ENCODE results near the gene NACC2.

NACC2 gene

GRCh38 chr9:136121801-136122200 is 26.7 kb upstream of the NACC2 start:
- Histone ChIP-seq H4K20me1 (ENCODE audit: insufficient read depth, low read length, poor library complexity, severe bottlenecking) (peaks cover 6% of the 10 kb centered on the region), H3K9me2 (replicated peaks; ENCODE audit: low read depth, low read length) (no peaks in the 10 kb centered on the region), H3K9me3 (ENCODE audit: insufficient read depth, low read depth, low read length) (no peaks in the 10 kb centered on the region), H3K4me3 (ENCODE audit: low read length, poor library complexity, severe bottlenecking) (no peak overlapping the region), H3K79me2 (ENCODE audit: insufficient read depth, low read length) (peaks cover 32% of the 10 kb centered on the region), H3K27me3 (ENCODE audit: insufficient read depth, low read length, poor library complexity, severe bottlenecking) (no peaks in the 10 kb centered on the region), H3K9ac (ENCODE audit: low read depth, low read length, poor library complexity, severe bottlenecking) (no peak overlapping the region), H3F3A (ENCODE audit: low read depth) (no peaks in the 10 kb centered on the region), H3K36me3 (ENCODE audit: insufficient read depth, low read length) (no peaks in the 10 kb centered on the region), H3K4me1 (ENCODE audit: insufficient read depth, low read length, poor library complexity, severe bottlenecking) (peaks cover 18% of the 10 kb centered on the region), H2AFZ (ENCODE audit: low read length) (no peak overlapping the region), H3K4me2 (ENCODE audit: low read depth, low read length, poor library complexity, severe bottlenecking) (no peak overlapping the region)
- no peak for TF ChIP-seq EZH2phosphoT487 (IDR thresholded peaks at IDR 0.05; ENCODE audit: borderline replicate concordance)
- no peak for TF ChIP-seq CTCF (conservative IDR thresholded peaks at IDR 0.05; ENCODE audit: low read length)

DNA sequence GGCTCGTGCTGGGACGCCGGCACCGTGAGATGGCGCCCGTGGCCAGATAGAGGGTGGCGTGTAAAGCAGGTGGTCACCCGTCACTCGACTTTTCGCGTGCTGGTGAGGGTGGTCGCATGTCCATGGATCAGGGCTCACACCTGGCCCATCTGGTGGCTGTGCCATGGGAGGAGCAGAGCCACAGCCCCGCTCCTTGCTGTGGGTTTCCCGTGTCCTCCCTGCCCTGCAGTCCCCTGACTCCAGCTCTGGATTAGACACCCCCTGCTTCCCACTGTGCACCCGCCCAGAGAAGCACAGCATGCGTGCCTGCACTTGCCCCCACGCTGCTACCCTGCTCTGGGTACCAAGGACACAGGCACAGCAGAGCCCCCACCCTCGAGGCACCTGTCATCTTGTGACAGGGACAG is 25.4 kb upstream of the NACC2 start:
- no peak overlapping the region for H2AFZ ChIP-seq (ENCODE audit: low read length)
- peak overlapping the region; percentile 77 for H3K4me3 ChIP-seq (ENCODE audit: low read length, poor library complexity, severe bottlenecking)
- H3K79me2 ChIP-seq (ENCODE audit: insufficient read depth, low read length) = peaks cover 45% of the 10 kb centered on the region
- no peak for TF ChIP-seq EZH2phosphoT487 (IDR thresholded peaks at IDR 0.05; ENCODE audit: borderline replicate concordance)
- no peak for TF ChIP-seq CTCF (conservative IDR thresholded peaks at IDR 0.05; ENCODE audit: low read length)
- no peaks in the 10 kb centered on the region for H3F3A ChIP-seq (ENCODE audit: low read depth)
- peak overlapping the region; percentile 99 for H3K9ac ChIP-seq (ENCODE audit: low read depth, low read length, poor library complexity, severe bottlenecking)
- no peaks in the 10 kb centered on the region for H3K36me3 ChIP-seq (ENCODE audit: insufficient read depth, low read length)
- peak overlapping the region; percentile 97 for H3K4me2 ChIP-seq (ENCODE audit: low read depth, low read length, poor library complexity, severe bottlenecking)
- H3K27me3 ChIP-seq (ENCODE audit: insufficient read depth, low read length, poor library complexity, severe bottlenecking) = no peaks in the 10 kb centered on the region
- no peaks in the 10 kb centered on the region for H3K9me2 ChIP-seq (replicated peaks; ENCODE audit: low read depth, low read length)
- peaks cover 18% of the 10 kb centered on the region for H3K4me1 ChIP-seq (ENCODE audit: insufficient read depth, low read length, poor library complexity, severe bottlenecking)
- peaks cover 6% of the 10 kb centered on the region for H4K20me1 ChIP-seq (ENCODE audit: insufficient read depth, low read length, poor library complexity, severe bottlenecking)
- H3K9me3 ChIP-seq (ENCODE audit: insufficient read depth, low read depth, low read length) = no peaks in the 10 kb centered on the region

GRCh38 chr9:136119883-136120393 is 24.8 kb upstream of the NACC2 start:
- H3K9me3 ChIP-seq (ENCODE audit: insufficient read depth, low read depth, low read length) = no peaks in the 10 kb centered on the region
- H2AFZ ChIP-seq (ENCODE audit: low read length) = no peak overlapping the region
- H3K36me3 ChIP-seq (ENCODE audit: insufficient read depth, low read length) = no peaks in the 10 kb centered on the region
- H3F3A ChIP-seq (ENCODE audit: low read depth) = no peaks in the 10 kb centered on the region
- peak overlapping the region; percentile 97 for H3K4me2 ChIP-seq (ENCODE audit: low read depth, low read length, poor library complexity, severe bottlenecking)
- no peaks in the 10 kb centered on the region for H3K9me2 ChIP-seq (replicated peaks; ENCODE audit: low read depth, low read length)
- TF ChIP-seq EZH2phosphoT487 (IDR thresholded peaks at IDR 0.05; ENCODE audit: borderline replicate concordance) (no peak), CTCF (conservative IDR thresholded peaks at IDR 0.05; ENCODE audit: low read length) (no peak)
- H3K4me1 ChIP-seq (ENCODE audit: insufficient read depth, low read length, poor library complexity, severe bottlenecking) = peaks cover 18% of the 10 kb centered on the region
- H3K9ac ChIP-seq (ENCODE audit: low read depth, low read length, poor library complexity, severe bottlenecking) = peak overlapping the region; percentile 99
- H3K4me3 ChIP-seq (ENCODE audit: low read length, poor library complexity, severe bottlenecking) = peak overlapping the region; percentile 77
- H4K20me1 ChIP-seq (ENCODE audit: insufficient read depth, low read length, poor library complexity, severe bottlenecking) = peaks cover 6% of the 10 kb centered on the region
- peaks cover 47% of the 10 kb centered on the region for H3K79me2 ChIP-seq (ENCODE audit: insufficient read depth, low read length)
- H3K27me3 ChIP-seq (ENCODE audit: insufficient read depth, low read length, poor library complexity, severe bottlenecking) = no peaks in the 10 kb centered on the region
